Omental fat pad (tissue), 4 donors: ENCODE measurements around the gene KCTD12. TPM values are rescaled to one million over a fixed set of nuclear protein-coding genes. Genes with fewer than 3 reads are reported as not detected.

Experiments used
- ATAC-seq: fragments of 150-250 bp; one replicate; pipeline ENCODE4 v1.9.1; 2016; ENCODE audit warnings: mild to moderate bottlenecking, moderate library complexity; ENCODE audit not compliant: low FRiP score
- DNase-seq: peaks from one replicate; pipeline ENCODE4 v3.0.0-alpha.2; 2019; ENCODE audit warnings: low spot score
- total RNA-seq, 4 donors: library from RNA; depleted of rRNA; stranded (reverse); fragments of >200 nt; gene quantifications; one replicate each; pipeline ENCODE4 v1.1.0, GENCODE V29; 2016
- TF ChIP-seq, protein P1 (sequence below), 3 donors: fragments of 450-650 bp; IDR thresholded peaks; one replicate each; pipeline ENCODE4 v1.5.1; 2016 to 2017; ENCODE audit warnings: antibody characterized with exemption in 3 of 3, mild to moderate bottlenecking in 3 of 3, moderate library complexity in 2 of 3

The KCTD12 gene
- total RNA-seq, 4 donors from 2014 or later: 64.0 to 214 (median 96.2) TPM

DNA sequence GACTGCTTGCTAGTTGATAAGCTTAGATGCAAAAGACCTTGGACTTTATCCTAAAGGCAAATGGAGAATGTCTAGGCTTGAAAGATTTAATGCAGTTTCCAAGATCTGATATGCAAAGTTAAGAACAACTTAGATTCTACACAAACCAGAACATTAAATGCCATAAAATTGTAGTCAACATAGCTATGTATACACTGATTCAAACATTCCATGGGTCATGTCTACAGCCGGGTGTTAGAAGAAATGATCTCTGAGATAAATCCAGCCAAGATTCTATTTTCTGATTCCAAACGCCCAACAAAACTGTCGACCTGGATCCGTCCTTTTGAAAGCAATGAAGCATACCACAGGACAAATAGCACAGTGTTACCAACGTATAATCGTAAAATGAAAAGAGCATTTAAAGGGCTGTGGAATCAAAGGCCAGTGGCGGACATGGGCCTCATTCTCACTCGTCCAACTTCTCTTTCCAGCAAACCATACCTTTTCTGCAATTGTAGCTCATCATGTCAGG, 52.7 kb downstream of the KCTD12 start:
- DNase-seq: no peak
- no peak for ATAC-seq
- TF ChIP-seq, protein P1, sequence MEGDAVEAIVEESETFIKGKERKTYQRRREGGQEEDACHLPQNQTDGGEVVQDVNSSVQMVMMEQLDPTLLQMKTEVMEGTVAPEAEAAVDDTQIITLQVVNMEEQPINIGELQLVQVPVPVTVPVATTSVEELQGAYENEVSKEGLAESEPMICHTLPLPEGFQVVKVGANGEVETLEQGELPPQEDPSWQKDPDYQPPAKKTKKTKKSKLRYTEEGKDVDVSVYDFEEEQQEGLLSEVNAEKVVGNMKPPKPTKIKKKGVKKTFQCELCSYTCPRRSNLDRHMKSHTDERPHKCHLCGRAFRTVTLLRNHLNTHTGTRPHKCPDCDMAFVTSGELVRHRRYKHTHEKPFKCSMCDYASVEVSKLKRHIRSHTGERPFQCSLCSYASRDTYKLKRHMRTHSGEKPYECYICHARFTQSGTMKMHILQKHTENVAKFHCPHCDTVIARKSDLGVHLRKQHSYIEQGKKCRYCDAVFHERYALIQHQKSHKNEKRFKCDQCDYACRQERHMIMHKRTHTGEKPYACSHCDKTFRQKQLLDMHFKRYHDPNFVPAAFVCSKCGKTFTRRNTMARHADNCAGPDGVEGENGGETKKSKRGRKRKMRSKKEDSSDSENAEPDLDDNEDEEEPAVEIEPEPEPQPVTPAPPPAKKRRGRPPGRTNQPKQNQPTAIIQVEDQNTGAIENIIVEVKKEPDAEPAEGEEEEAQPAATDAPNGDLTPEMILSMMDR (IDR thresholded peaks at IDR 0.05): no peak

DNA sequence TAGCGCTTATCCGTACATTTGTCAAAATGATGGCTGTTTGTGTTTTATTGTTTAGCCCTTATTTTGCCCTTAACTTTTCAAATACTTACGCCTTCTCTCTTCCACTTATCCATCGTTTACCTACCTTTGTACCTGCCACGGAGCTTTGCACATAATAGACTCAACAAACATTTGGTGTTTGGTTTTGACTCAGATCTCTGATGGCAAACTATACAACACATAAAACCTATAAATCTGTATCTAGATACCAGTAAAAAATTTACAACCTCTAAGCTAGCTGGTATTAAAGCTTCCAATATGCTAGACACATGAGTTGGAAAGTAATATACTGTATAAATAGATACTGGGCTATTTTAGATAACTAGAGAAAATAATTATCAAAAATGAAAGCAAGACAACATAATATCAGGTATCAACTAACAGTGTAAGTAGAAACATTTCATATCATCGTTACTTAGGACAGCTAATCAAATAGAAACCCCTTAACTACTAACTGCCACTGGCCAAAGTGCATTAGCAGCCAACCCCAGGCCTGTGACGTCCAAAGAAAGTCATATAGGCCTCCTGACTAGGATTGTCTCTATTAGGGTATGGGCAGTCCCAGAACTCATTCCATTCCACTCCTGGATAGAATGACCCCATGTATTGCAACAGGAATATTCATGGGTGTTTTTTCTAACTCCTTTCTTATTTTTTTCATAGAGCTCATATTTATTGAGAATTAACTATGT, 53.8 kb downstream of the KCTD12 start:
- no peak for DNase-seq
- no peak for ATAC-seq
- TF ChIP-seq, protein P1 (IDR thresholded peaks at IDR 0.05): no peak

DNA sequence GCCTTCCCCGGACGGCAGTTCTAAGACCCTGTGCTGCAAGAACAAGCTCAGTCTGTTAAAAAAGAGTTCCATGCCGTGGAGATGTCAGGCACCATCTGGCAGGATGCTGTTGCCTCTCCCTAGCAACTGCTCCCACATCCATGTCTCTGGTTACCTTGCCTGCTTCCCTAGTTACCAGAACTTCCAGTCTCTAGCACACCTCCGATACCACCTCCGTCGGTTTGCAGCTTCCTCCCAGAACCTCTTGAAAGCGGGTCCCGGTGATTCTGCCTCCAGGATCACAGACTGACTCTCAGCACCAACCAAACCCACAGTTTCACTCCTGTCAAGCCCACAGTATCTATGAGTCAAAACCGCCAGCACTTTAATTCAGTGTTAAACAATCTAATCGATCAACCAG, 55.4 kb downstream of the KCTD12 start:
- ATAC-seq (no peak), DNase-seq (no peak)
- TF ChIP-seq, protein P1 (IDR thresholded peaks at IDR 0.05): no peak

Other genes starting within 250 kb of the KCTD12 start
- gene ACOD1, start 62.1 kb upstream of the KCTD12 start, total RNA-seq: not detected
- gene CLN5, start 105.7 kb upstream of the KCTD12 start, total RNA-seq: 10 to 100 TPM; 13.0 to 31.9 (median 28.5) TPM
- 100 to 1,000 TPM in 1 of 4 donors, 10 to 100 TPM in 3; 62.3 to 121 (median 74.8) TPM for gene FBXL3, start 140.8 kb upstream of the KCTD12 start, total RNA-seq